Fibroblast of lung (primary cell): ENCODE results near the gene GLYATL1B. TPM values are rescaled to one million over a fixed set of nuclear protein-coding genes. Genes with fewer than 3 reads are reported as not detected.
"Not testable (repeated sequence)": the region's sequence is repeated elsewhere in the genome, so short reads cannot be mapped to it uniquely, and the experiment has no call there.

ENCODE experiments used
- DNase-seq, 2 donors: peaks; one replicate each; pipeline versions ENCODE4 v3.0.0 to v3.0.0-alpha.2; 2010; ENCODE audit warnings: low read depth in 2 of 2
- H2AFZ ChIP-seq: 2 replicates; pipeline ENCODE4 v1.5.1; 2012; ENCODE audit warnings: low read length, control low read depth, inconsistent platforms
- H3K27ac ChIP-seq: 2 replicates; pipeline ENCODE4 v1.5.1; 2011; ENCODE audit warnings: low read length, control low read depth; ENCODE audit not compliant: insufficient read depth
- H3K27me3 ChIP-seq: 2 replicates; pipeline ENCODE4 v1.5.1; 2011; ENCODE audit warnings: mild to moderate bottlenecking, low read length; ENCODE audit not compliant: control insufficient read depth, insufficient read depth
- H3K36me3 ChIP-seq: 2 replicates; pipeline ENCODE4 v1.5.1; 2011; ENCODE audit warnings: low read length; ENCODE audit not compliant: control insufficient read depth, insufficient read depth
- H3K4me1 ChIP-seq: 2 replicates; pipeline ENCODE4 v1.5.1; 2011; ENCODE audit warnings: low read length; ENCODE audit not compliant: control insufficient read depth, insufficient read depth; ENCODE audit errors: extremely low read depth
- H3K4me2 ChIP-seq: 2 replicates; pipeline ENCODE4 v1.5.1; 2011; ENCODE audit warnings: low read length, control low read depth; ENCODE audit not compliant: insufficient read depth; ENCODE audit errors: extremely low read depth
- H3K4me3 ChIP-seq, 4 experiments: fragments of 200-600 bp in 1 of 4; sonication (generic) in 1 of 4; replicated peaks in 1 of 4; 2 replicates each; pipeline ENCODE4 v1.5.1; 2011 to 2016; ENCODE audit warnings: low read length in 4 of 4, low read depth in 3 of 4, mild to moderate bottlenecking in 3 of 4, control low read depth in 2 of 4, inconsistent platforms in 1 of 4, mixed read lengths in 1 of 4; ENCODE audit not compliant: insufficient read depth in 1 of 4; ENCODE audit errors: control extremely low read depth in 1 of 4
- H3K79me2 ChIP-seq: 2 replicates; pipeline ENCODE4 v1.5.1; 2012; ENCODE audit warnings: mild to moderate bottlenecking, low read length, inconsistent platforms; ENCODE audit not compliant: control insufficient read depth, insufficient read depth
- H3K9ac ChIP-seq: 2 replicates; pipeline ENCODE4 v1.5.1; 2011; ENCODE audit warnings: mild to moderate bottlenecking, low read length, control low read depth; ENCODE audit not compliant: insufficient read depth
- H3K9me3 ChIP-seq: 2 replicates; pipeline ENCODE4 v1.5.1; 2012; ENCODE audit warnings: low read depth, low read length; ENCODE audit not compliant: control insufficient read depth, insufficient read depth
- H4K20me1 ChIP-seq: 2 replicates; pipeline ENCODE4 v1.5.1; 2011; ENCODE audit warnings: low read length; ENCODE audit not compliant: control insufficient read depth, insufficient read depth; ENCODE audit errors: extremely low read depth
- EZH2 ChIP-seq: IDR thresholded peaks from 2 replicates; pipeline ENCODE4 v1.5.1; 2012; ENCODE audit warnings: low read length, control low read depth, mild to moderate bottlenecking; ENCODE audit errors: missing control alignments
- polyA minus RNA-seq: library from RNA; depleted of rRNA, polyadenylated mRNA; stranded (reverse); fragments of >200 nt; gene quantifications from 2 replicates; pipeline ENCODE4 v1.2.3, GENCODE V29; 2011; ENCODE audit warnings: low replicate concordance
- polyA plus RNA-seq, 2 donors: library from polyadenylated mRNA; depleted of rRNA in 1 of 2; stranded (reverse) in 1 of 2; unstranded in 1 of 2; fragments of >200 nt; gene quantifications; 2 replicates each; pipeline ENCODE4 v1.2.1, GENCODE V29; 2011 to 2012; ENCODE audit warnings: missing spikeins in 1 of 2
- total RNA-seq: library from RNA; depleted of rRNA; stranded (reverse); fragments of >200 nt; gene quantifications from 2 replicates; pipeline ENCODE4 v1.2.1, GENCODE V29; 2014
- TF ChIP-seq, protein P1 (sequence below), 2 donors: IDR thresholded peaks in 1 of 2; conservative IDR thresholded peaks in 1 of 2; 1 replicate in 1 of 2; 2 replicates in 1 of 2; pipeline ENCODE4 v1.5.1; 2011 to 2012; ENCODE audit warnings: low read length in 2 of 2, control low read depth in 1 of 2, inconsistent platforms in 1 of 2, low read depth in 1 of 2, mild to moderate bottlenecking in 1 of 2

Gene GLYATL1B, protein sequence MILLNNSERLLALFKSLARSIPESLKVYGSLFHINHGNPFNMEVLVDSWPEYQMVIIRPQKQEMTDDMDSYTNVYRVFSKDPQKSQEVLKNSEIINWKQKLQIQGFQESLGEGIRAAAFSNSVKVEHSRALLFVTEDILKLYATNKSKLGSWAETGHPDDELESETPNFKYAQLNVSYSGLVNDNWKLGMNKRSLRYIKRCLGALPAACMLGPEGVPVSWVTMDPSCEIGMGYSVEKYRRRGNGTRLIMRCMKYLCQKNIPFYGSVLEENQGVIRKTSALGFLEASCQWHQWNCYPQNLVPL
- not detected in 2 replicates for total RNA-seq
- polyA plus RNA-seq, result not detected in 2 replicates
- not detected in 2 replicates for polyA plus RNA-seq (2012)
- polyA minus RNA-seq, result not detected in 2 replicates

DNA sequence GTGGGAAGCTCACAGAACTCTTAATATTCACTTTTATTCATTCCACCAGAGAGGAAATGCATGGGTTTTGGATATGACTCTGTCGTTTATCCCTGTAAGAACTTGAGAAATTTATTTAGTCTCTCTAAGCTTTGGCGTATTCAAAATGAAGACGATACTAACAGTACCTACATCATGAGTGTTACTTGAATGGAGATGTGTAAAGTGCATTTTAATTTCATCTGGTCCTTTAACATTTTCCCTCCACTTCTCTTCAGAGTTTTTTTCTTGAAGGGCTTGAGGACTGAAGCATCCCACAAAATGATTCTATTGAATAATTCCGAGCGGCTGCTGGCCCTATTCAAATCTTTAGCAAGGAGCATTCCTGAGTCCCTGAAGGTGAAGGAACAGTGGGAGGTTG is at the start of gene GLYATL1B:
Gene GLYATL1B (plus strand): TSS at position 301 of the 400 bp plus-strand sequence. CDS start 0 bp downstream, at position 301.
- not testable (repeated sequence) for H3K4me1 ChIP-seq, H4K20me1 ChIP-seq, H3K36me3 ChIP-seq, H3K27ac ChIP-seq, H3K4me2 ChIP-seq, H3K27me3 ChIP-seq, DNase-seq, H2AFZ ChIP-seq, H3K79me2 ChIP-seq, H3K4me3 ChIP-seq, H3K9me3 ChIP-seq, H3K9ac ChIP-seq

DNA sequence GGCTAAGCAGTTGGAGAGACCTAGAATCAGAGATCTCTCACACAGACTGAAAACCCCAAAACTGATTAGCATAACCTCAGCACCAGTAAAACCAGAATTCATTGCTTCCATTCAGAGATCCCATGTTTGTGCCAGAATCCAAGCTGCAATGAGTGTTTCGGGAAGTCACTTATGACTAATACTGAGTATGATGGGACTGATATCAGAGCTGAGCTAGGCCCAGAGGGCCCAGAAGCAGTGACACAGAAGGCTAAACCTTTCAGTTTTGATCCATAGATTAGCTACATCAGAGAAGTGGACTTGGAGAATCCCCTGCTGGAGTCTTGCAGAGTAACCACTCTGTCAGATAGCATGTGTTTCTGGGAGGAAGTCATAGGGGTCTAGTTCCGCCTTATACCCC is 49.6 kb upstream of the GLYATL1B start:
- H4K20me1 ChIP-seq, H3K36me3 ChIP-seq, H3K79me2 ChIP-seq, H3K27ac ChIP-seq, H3K4me1 ChIP-seq, H2AFZ ChIP-seq, H3K4me3 ChIP-seq, DNase-seq, H3K9me3 ChIP-seq, H3K9ac ChIP-seq, H3K4me2 ChIP-seq, H3K27me3 ChIP-seq: not testable (repeated sequence)

DNA sequence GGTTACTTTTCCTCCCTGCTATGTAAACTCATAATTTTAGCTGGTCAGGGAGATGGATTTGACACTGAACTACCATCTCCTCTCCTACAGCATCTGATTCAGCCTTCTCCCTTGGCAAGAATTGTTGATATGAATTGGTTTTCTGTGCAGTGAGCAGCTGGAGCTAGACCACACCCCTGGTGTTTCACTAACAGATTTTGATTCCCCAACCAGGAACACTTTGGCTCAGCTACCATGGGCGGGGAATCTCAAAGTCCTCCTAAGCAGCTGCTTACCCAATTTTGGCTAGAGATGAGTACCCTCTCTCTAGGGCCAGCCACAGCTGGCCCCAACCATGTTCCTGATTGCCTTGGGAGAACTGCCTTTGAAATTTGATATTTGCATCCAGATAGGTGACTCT is 48.7 kb upstream of the GLYATL1B start:
- not testable (repeated sequence) for H2AFZ ChIP-seq, H3K9me3 ChIP-seq, H3K36me3 ChIP-seq, H4K20me1 ChIP-seq, H3K27ac ChIP-seq, H3K4me3 ChIP-seq, H3K79me2 ChIP-seq, DNase-seq, H3K4me1 ChIP-seq, H3K9ac ChIP-seq, H3K27me3 ChIP-seq, H3K4me2 ChIP-seq

DNA sequence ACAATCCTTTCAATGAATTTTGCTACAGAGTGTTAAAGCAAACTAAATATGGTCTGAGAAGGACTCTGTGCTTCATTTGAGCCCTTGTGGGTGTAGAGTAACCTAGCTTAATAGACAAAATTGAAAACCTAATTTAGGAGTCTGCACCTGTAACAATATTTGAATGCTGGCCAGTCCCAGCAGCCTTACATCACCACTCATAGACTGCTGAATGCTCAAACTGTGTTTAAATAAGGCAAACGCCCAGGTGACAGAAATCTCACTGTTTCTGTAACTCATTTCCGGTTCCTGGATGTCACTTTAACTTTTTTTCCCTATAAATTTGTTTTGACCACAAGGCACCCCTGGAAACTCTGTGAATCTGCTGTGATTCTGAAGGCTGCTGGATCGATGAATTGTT is 45.5 kb upstream of the GLYATL1B start:
- Histone ChIP-seq H3K4me1 (no peaks in the 10 kb centered on the region), H3K27ac (no peak overlapping the region), H4K20me1 (no peaks in the 10 kb centered on the region), H3K9ac (no peak overlapping the region), H3K36me3 (no peaks in the 10 kb centered on the region), H3K4me3 (no peak overlapping the region), H3K27me3 (no peaks in the 10 kb centered on the region), H3K4me2 (no peak overlapping the region), H2AFZ (no peak overlapping the region), H3K9me3 (no peaks in the 10 kb centered on the region), H3K79me2 (no peaks in the 10 kb centered on the region)
- no peak for TF ChIP-seq EZH2
- TF ChIP-seq, protein P1, sequence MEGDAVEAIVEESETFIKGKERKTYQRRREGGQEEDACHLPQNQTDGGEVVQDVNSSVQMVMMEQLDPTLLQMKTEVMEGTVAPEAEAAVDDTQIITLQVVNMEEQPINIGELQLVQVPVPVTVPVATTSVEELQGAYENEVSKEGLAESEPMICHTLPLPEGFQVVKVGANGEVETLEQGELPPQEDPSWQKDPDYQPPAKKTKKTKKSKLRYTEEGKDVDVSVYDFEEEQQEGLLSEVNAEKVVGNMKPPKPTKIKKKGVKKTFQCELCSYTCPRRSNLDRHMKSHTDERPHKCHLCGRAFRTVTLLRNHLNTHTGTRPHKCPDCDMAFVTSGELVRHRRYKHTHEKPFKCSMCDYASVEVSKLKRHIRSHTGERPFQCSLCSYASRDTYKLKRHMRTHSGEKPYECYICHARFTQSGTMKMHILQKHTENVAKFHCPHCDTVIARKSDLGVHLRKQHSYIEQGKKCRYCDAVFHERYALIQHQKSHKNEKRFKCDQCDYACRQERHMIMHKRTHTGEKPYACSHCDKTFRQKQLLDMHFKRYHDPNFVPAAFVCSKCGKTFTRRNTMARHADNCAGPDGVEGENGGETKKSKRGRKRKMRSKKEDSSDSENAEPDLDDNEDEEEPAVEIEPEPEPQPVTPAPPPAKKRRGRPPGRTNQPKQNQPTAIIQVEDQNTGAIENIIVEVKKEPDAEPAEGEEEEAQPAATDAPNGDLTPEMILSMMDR (conservative IDR thresholded peaks at IDR 0.05 in 1 of 2, IDR thresholded peaks at IDR 0.05 in 1 of 2; ENCODE audit: low read depth in 1 of 2, low read length in 2 of 2), result no peak
- DNase-seq, result no peak

DNA sequence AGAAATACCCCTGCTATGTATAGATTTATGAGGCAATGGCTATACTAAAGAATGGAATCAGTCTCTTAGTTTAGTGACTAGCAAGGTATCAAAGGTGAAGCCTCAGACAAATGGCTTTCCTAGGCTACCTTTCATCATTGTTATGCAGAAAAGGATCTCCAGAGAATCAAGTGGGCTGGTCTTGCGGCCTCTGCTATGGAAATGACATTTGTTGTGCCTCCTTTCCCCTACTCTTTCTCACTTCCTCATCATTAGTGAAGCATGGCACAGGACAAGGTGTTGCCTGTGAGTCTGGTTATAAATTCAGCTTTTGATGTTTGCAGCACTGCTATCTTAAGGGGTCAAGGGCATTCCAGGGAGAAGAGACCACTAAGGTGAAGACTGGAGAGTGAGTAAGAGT is 34.7 kb upstream of the GLYATL1B start:
- not testable (repeated sequence) for H3K27ac ChIP-seq, H3K9ac ChIP-seq, H3K9me3 ChIP-seq, H3K4me3 ChIP-seq, H3K79me2 ChIP-seq, H3K4me1 ChIP-seq, H3K4me2 ChIP-seq, H4K20me1 ChIP-seq, DNase-seq, H3K27me3 ChIP-seq, H2AFZ ChIP-seq, H3K36me3 ChIP-seq

- not testable (repeated sequence) for H3K4me2 ChIP-seq, H3K27me3 ChIP-seq, H3K27ac ChIP-seq, H2AFZ ChIP-seq, H3K9ac ChIP-seq, H3K9me3 ChIP-seq, H3K4me1 ChIP-seq, H4K20me1 ChIP-seq, H3K36me3 ChIP-seq, H3K4me3 ChIP-seq, H3K79me2 ChIP-seq, DNase-seq
Observed at GRCh38 chr11:59052355-59052754, 33.8 kb upstream of the GLYATL1B start.
